ENCODE data around the gene MYL7.

Gene MYL7

GRCh38 chr7:44119829-44120380, 21.2 kb downstream of the MYL7 start:
- no peaks in the 10 kb centered on the region for H3K27me3 ChIP-seq (ENCODE audit: control insufficient read depth, low read length)
- no peaks in the 10 kb centered on the region for H3K9me2 ChIP-seq (replicated peaks; ENCODE audit: control insufficient read depth, low read length)
- H3K9me3 ChIP-seq (ENCODE audit: control insufficient read depth, insufficient read depth, low read length), result no peaks in the 10 kb centered on the region
- H3K4me3 ChIP-seq (ENCODE audit: low read length), result no peak overlapping the region
- H3K4me2 ChIP-seq (ENCODE audit: low read length), result peak overlapping the region; percentile 84; the same call in 1 of the 2 replicates
- H3K79me2 ChIP-seq (ENCODE audit: control insufficient read depth, low read length), result peaks cover 60% of the 10 kb centered on the region
- peaks cover 2% of the 10 kb centered on the region for H3F3A ChIP-seq (ENCODE audit: control insufficient read depth, insufficient read depth)
- H4K20me1 ChIP-seq (ENCODE audit: control insufficient read depth, insufficient read depth, low read depth, low read length), result no peaks in the 10 kb centered on the region
- no peak overlapping the region for H3K27ac ChIP-seq (ENCODE audit: low read depth, low read length)
- TF ChIP-seq CTCF (IDR thresholded peaks at IDR 0.05; ENCODE audit: low read depth, low read length, poor library complexity, severe bottlenecking) (no peak), EZH2phosphoT487 (IDR thresholded peaks at IDR 0.05; ENCODE audit: borderline replicate concordance, low read length) (no peak)
- peaks cover 75% of the 10 kb centered on the region for H3K36me3 ChIP-seq (ENCODE audit: control insufficient read depth, low read length)
- peaks cover 40% of the 10 kb centered on the region for H3K4me1 ChIP-seq (ENCODE audit: control insufficient read depth, low read length)

- peaks cover 89% of the 10 kb centered on the region for H3K36me3 ChIP-seq (ENCODE audit: control insufficient read depth, low read length)
- peaks cover 51% of the 10 kb centered on the region for H3K79me2 ChIP-seq (ENCODE audit: control insufficient read depth, low read length)
- H3F3A ChIP-seq (ENCODE audit: control insufficient read depth, insufficient read depth), result no peaks in the 10 kb centered on the region
- no peak overlapping the region for H3K4me2 ChIP-seq (ENCODE audit: low read length)
- no peaks in the 10 kb centered on the region for H4K20me1 ChIP-seq (ENCODE audit: control insufficient read depth, insufficient read depth, low read depth, low read length)
- TF ChIP-seq EZH2phosphoT487 (IDR thresholded peaks at IDR 0.05; ENCODE audit: borderline replicate concordance, low read length) (no peak), CTCF (IDR thresholded peaks at IDR 0.05; ENCODE audit: low read depth, low read length, poor library complexity, severe bottlenecking) (no peak)
- H3K9me3 ChIP-seq (ENCODE audit: control insufficient read depth, insufficient read depth, low read length), result no peaks in the 10 kb centered on the region
- peaks cover 31% of the 10 kb centered on the region for H3K4me1 ChIP-seq (ENCODE audit: control insufficient read depth, low read length)
- no peaks in the 10 kb centered on the region for H3K27me3 ChIP-seq (ENCODE audit: control insufficient read depth, low read length)
- H3K27ac ChIP-seq (ENCODE audit: low read depth, low read length), result no peak overlapping the region
- no peaks in the 10 kb centered on the region for H3K9me2 ChIP-seq (replicated peaks; ENCODE audit: control insufficient read depth, low read length)
- H3K4me3 ChIP-seq (ENCODE audit: low read length), result no peak overlapping the region
Observed at GRCh38 chr7:44117801-44118429, 23.2 kb downstream of the MYL7 start.

GRCh38 chr7:44116789-44117666, 24.1 kb downstream of the MYL7 start:
- Histone ChIP-seq H3K27me3 (ENCODE audit: control insufficient read depth, low read length) (no peaks in the 10 kb centered on the region), H3K4me2 (ENCODE audit: low read length) (no peak overlapping the region), H3K9me2 (replicated peaks; ENCODE audit: control insufficient read depth, low read length) (no peaks in the 10 kb centered on the region), H3K4me1 (ENCODE audit: control insufficient read depth, low read length) (peaks cover 24% of the 10 kb centered on the region), H3F3A (ENCODE audit: control insufficient read depth, insufficient read depth) (no peaks in the 10 kb centered on the region), H4K20me1 (ENCODE audit: control insufficient read depth, insufficient read depth, low read depth, low read length) (no peaks in the 10 kb centered on the region), H3K27ac (ENCODE audit: low read depth, low read length) (no peak overlapping the region), H3K36me3 (ENCODE audit: control insufficient read depth, low read length) (peaks cover 83% of the 10 kb centered on the region), H3K79me2 (ENCODE audit: control insufficient read depth, low read length) (peaks cover 42% of the 10 kb centered on the region), H3K9me3 (ENCODE audit: control insufficient read depth, insufficient read depth, low read length) (no peaks in the 10 kb centered on the region), H3K4me3 (ENCODE audit: low read length) (no peak overlapping the region)
- TF ChIP-seq EZH2phosphoT487 (IDR thresholded peaks at IDR 0.05; ENCODE audit: borderline replicate concordance, low read length) (no peak), CTCF (IDR thresholded peaks at IDR 0.05; ENCODE audit: low read depth, low read length, poor library complexity, severe bottlenecking) (no peak)

All from DOHH2 (cell line).